GM18526 (cell line): ENCODE results near the gene MYO1E.
A peak's percentile ranks its signal among the peaks of the same experiment; 100 is the strongest.

ENCODE experiments used
- POLR2A ChIP-seq: IDR thresholded peaks from 3 replicates; pipeline ENCODE4 v1.6.1; 2011; ENCODE audit not compliant: insufficient read length; ENCODE audit errors: extremely low read depth

MYO1E gene

DNA sequence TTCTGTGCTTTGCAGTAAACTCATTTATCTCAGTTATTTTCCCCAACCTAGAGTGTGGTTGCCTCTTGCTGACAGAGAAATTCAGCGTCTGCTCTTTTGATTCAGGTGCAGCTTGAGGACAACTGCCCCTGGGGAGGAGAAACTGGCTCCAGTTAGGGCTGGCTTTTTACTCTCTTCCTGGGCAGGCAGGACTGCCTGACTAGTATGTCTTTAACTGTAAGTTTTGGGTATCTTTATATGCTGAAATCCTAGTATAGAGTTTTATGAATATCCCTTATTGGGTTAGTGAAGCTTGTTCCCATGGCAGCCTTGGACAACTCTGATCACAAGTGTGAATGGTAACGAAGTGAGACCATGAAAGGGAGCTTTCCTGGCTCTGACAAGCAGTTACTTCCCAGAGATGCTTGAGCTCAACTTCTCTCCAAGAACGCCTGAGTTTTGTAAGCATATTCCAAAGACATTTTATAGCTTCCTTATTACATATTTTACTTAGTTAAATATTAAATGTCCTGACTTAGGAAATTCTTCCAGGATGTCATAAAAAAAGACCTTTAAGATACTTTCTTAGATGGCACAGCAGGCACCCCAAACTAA lies 240.6 kb downstream of the MYO1E start:
- no peak for TF ChIP-seq POLR2A

DNA sequence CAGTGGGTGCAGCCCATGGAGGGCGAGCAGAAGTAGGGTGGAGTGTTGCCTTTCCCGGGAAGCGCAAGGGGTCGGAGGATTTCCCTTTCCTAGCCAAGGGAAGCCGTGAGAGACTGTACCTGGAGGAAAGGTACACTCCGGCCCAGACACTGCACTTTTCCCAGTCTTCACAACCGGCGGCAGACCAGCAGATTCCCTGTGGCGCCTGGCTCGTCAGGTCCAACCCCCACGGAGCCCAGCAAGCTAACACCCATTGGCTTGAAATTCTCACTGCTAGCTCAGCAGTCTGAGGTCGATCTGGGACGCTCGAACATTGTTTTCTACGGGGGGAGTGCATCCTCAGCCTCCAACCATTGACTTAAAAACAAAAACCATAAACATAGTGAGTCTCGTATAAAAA lies 241.2 kb downstream of the MYO1E start:
- no peak for TF ChIP-seq POLR2A

GRCh38 chr15:59124261-59124660 lies 248.4 kb downstream of the MYO1E start:
- no peak for TF ChIP-seq POLR2A

- TF ChIP-seq POLR2A = no peak
Observed at GRCh38 chr15:59120937-59121336, 251.7 kb downstream of the MYO1E start.

DNA sequence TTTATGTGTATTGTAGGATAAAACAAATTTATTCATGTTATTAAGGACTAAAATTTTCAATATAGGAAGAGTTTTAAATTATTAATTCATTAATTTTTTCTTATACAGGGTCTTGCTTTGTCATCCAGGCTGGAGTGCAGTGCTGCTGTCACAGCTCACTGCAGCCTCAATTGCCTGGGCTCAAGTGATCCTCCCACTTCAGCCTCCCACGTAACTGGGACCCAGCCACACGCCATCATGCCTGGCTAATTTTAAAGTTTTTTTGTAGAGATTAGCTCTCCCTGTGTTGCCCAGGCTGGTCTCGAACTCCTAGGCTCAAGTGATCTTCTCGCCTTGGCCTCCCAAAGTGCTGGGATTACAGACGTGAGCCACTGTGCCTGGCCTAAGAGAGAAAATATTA lies 253.0 kb downstream of the MYO1E start:
- TF ChIP-seq POLR2A = no peak

DNA sequence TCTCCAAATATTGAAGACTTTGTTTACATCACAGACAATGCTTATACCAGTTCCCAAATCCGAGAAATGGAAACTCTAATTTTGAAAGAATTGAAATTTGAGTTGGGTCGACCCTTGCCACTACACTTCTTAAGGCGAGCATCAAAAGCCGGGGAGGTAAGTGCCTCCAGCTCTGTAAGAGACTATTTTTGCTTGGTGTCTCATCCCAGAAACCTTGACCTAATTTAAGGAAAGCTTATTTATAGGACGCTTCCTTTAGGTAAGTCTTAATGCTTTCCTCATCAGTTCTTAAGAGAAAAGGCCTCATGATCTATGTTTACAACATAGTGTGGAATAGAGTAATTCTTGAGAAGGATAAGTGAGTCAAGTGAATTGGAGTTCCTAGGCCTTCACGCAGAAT lies 255.9 kb downstream of the MYO1E start:
- TF ChIP-seq POLR2A = no peak

DNA sequence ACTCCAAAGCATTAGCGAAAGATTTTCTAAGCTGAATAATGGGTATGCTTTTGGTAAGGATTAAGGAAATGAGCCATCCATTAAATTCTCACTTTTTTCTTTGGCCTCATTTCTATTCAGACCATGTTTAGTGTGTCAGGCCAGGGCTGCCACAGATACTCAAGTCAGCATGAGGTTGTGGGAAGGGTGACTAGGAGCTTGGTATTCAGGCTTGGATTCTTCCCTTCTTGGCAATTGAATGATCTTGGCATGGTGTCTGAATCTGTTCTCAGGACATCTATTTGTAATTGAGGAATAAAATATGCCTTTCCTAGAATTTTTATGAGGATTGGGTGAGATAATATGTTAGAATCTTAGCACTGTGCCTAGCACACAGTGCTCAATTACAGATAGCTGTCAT lies 256.5 kb downstream of the MYO1E start:
- TF ChIP-seq POLR2A = no peak

GRCh38 chr15:59115047-59115446 lies 257.6 kb downstream of the MYO1E start:
- TF ChIP-seq POLR2A = no peak

DNA sequence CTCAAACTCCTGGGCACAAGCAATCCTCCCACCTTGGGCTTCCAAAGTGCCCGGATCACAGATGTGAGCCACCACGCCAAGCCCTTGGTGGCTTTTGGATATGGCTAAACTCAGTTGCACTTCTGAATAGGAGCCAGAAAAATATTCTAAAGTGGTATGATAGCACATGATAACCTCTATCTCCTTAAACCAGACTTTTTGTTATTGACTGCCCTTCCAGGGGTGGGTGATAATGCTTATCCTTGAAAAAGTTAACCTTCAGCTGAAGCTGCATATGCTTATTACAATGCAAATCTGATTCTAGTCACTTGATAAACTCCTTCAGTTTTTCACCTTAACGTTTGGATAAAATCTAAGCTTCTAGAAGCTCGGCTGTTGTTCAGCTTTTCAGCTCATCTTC lies 261.4 kb downstream of the MYO1E start:
- TF ChIP-seq POLR2A = no peak

GRCh38 chr15:59105854-59106253 lies 266.8 kb downstream of the MYO1E start:
- TF ChIP-seq POLR2A = no peak

- peak; percentile 87 for TF ChIP-seq POLR2A
Observed at GRCh38 chr15:59104912-59105732, 267.5 kb downstream of the MYO1E start, which contains the start of gene CCNB2. Gene CCNB2 (plus strand): TSS chr15:59105146. CDS start chr15:59105269, 123 bp downstream.

GRCh38 chr15:59104602-59104911 lies 268.1 kb downstream of the MYO1E start:
- TF ChIP-seq POLR2A = no peak

- TF ChIP-seq POLR2A = no peak
Observed at GRCh38 chr15:59099162-59099685, 273.4 kb downstream of the MYO1E start.

DNA sequence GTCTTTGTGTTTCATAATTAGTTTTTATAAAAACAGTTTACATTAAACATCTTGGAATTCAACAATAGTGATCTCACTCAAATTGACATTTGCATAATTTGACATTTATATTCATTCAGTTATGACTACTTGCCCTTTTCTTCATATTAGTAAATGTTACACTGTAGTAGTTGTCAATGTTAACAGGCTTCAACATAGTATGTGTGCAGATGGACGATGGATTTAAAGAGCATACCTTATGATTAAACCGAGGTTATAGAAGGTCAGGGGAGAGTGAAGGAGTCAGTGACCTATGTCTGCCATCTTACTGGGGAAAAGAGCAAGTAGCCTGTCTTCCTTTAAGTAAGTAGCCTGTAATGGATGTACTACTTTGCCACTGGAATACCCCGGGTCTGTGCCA lies 276.2 kb downstream of the MYO1E start:
- TF ChIP-seq POLR2A = no peak

DNA sequence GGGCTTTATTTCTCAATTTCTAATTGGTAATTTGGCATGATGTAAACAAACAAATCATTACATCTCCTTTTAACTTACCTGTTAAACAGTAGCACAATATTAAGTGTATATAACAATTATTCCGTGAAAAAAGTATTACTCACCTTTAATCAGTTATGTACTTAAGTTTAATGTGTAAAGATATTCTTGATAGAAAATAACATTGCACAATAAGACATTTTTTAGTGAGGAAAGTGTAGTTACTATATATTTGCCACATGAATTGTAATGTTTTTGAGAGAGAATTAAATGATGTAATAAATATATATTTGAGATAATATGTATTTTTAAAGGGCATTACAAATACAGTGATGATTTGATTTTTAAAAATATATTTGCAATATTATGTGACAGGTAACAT lies 278.6 kb downstream of the MYO1E start:
- TF ChIP-seq POLR2A = no peak

DNA sequence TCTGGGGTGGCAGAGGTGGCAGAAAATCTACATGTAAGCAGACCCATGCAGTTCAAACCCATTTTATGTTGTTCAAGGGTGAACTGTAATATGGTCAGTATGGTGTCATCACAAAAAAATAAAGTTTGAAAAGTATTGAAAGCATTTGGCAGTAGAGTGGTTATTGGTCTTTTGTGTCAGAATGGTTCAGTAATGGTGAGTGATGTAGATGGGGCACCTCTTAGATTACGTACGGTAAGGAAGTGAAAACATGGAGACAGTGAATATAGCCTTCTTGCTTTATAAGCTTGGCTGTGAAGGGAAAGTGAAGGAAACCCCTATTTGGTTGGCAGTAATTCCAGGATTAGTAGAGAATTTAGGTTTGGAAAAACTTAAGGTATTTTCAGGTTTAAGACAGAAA lies 284.9 kb downstream of the MYO1E start:
- TF ChIP-seq POLR2A = no peak
